ENCODE measurements around the gene AFTPH. TPM values are rescaled to one million over a fixed set of nuclear protein-coding genes. Genes with fewer than 3 reads are reported as not detected.

Gene AFTPH
- total RNA-seq, 3 donors from 2014 or later (not counting 1 experiment from before 2014, with no cell fraction given), result 28.9 to 39.6 (median 39.5) TPM

- H3K27me3 Mint-ChIP-seq (ENCODE audit: low read depth in 2 of 2), result peaks cover 26 to 32% of the 10 kb centered on the region in 2 donors
- H3K27ac ChIP-seq (ENCODE audit: low read length), result no peak overlapping the region
- H3K4me3 ChIP-seq (ENCODE audit: low read length), result no peak overlapping the region
- no peak for TF ChIP-seq CTCF (IDR thresholded peaks at IDR 0.05)
- WGBS (ENCODE audit: insufficient coverage), result 93% methylated on average over 3 of the region's 3 CpGs
- no peaks in the 10 kb centered on the region for H3K9me3 Mint-ChIP-seq
- H3K27ac Mint-ChIP-seq, result no peak overlapping the region
- peaks cover 7% of the 10 kb centered on the region for H3K4me1 ChIP-seq (ENCODE audit: control insufficient read depth, insufficient read depth, low read length)
- DNase-seq (no peak), ATAC-seq (no peak)
- H3K4me1 Mint-ChIP-seq, result peaks cover 0 to 5% of the 10 kb centered on the region in 2 donors
- H3K27me3 ChIP-seq (ENCODE audit: control insufficient read depth, insufficient read depth, low read length), result peaks cover 3% of the 10 kb centered on the region
- intact Hi-C loops (cut with micrococcal nuclease), result no loop called here
- no peaks in the 10 kb centered on the region for H3K9me3 ChIP-seq (ENCODE audit: control insufficient read depth, insufficient read depth, low read length)
- no peaks in the 10 kb centered on the region for H3K36me3 ChIP-seq (ENCODE audit: control insufficient read depth, insufficient read depth, low read length)
- no peak overlapping the region for H3K4me3 Mint-ChIP-seq
- H3K36me3 Mint-ChIP-seq, result no peaks in the 10 kb centered on the region
These were observed 31.9 kb upstream of the AFTPH start for GRCh38 chr2:64492272-64492671.

- Mint-ChIP-seq H3K27ac (no peak overlapping the region), H3K36me3 (no peaks in the 10 kb centered on the region)
These were observed 31.3 kb upstream of the AFTPH start for GRCh38 chr2:64492821-64493220.

GRCh38 chr2:64493788-64494187 lies 30.3 kb upstream of the AFTPH start:
- Mint-ChIP-seq H3K36me3 (no peaks in the 10 kb centered on the region), H3K4me1 (no peaks in the 10 kb centered on the region), H3K27me3 (ENCODE audit: low read depth in 2 of 2) (peaks cover 41% of the 10 kb centered on the region in 2 donors), H3K27ac (no peak overlapping the region), H3K4me3 (no peak overlapping the region), H3K9me3 (no peaks in the 10 kb centered on the region)
- H3K36me3 ChIP-seq (ENCODE audit: control insufficient read depth, insufficient read depth, low read length), result no peaks in the 10 kb centered on the region
- WGBS (ENCODE audit: insufficient coverage), result 92% methylated on average over 3 of the region's 4 CpGs
- H3K4me3 ChIP-seq (ENCODE audit: low read length), result no peak overlapping the region
- H3K27ac ChIP-seq (ENCODE audit: low read length), result no peak overlapping the region
- TF ChIP-seq CTCF (IDR thresholded peaks at IDR 0.05), result no peak
- H3K27me3 ChIP-seq (ENCODE audit: control insufficient read depth, insufficient read depth, low read length), result peaks cover 3% of the 10 kb centered on the region
- H3K9me3 ChIP-seq (ENCODE audit: control insufficient read depth, insufficient read depth, low read length), result no peaks in the 10 kb centered on the region
- intact Hi-C loops (cut with micrococcal nuclease), result no loop called here
- DNase-seq (no peak), ATAC-seq (no peak)
- no peaks in the 10 kb centered on the region for H3K4me1 ChIP-seq (ENCODE audit: control insufficient read depth, insufficient read depth, low read length)

More at GRCh38 chr2:64492821-64493220, 31.3 kb upstream of the AFTPH start:
- no peak overlapping the region for H3K4me3 Mint-ChIP-seq
- Histone ChIP-seq H3K36me3 (ENCODE audit: control insufficient read depth, insufficient read depth, low read length) (no peaks in the 10 kb centered on the region), H3K4me1 (ENCODE audit: control insufficient read depth, insufficient read depth, low read length) (peaks cover 7% of the 10 kb centered on the region), H3K9me3 (ENCODE audit: control insufficient read depth, insufficient read depth, low read length) (no peaks in the 10 kb centered on the region), H3K27me3 (ENCODE audit: control insufficient read depth, insufficient read depth, low read length) (peaks cover 3% of the 10 kb centered on the region), H3K27ac (ENCODE audit: low read length) (no peak overlapping the region), H3K4me3 (ENCODE audit: low read length) (no peak overlapping the region)
- peaks cover 0 to 5% of the 10 kb centered on the region in 2 donors for H3K4me1 Mint-ChIP-seq
- intact Hi-C loops (cut with micrococcal nuclease), result no loop called here
- TF ChIP-seq CTCF (IDR thresholded peaks at IDR 0.05), result no peak
- no peak for ATAC-seq
- peaks cover 32% of the 10 kb centered on the region in 2 donors for H3K27me3 Mint-ChIP-seq (ENCODE audit: low read depth in 2 of 2)
- 91% methylated on average over 3 of the region's 3 CpGs for WGBS (ENCODE audit: insufficient coverage)
- DNase-seq, result no peak
- H3K9me3 Mint-ChIP-seq, result no peaks in the 10 kb centered on the region

GRCh38 chr2:64498438-64498837 lies 25.7 kb upstream of the AFTPH start:
- Mint-ChIP-seq H3K4me1 (no peaks in the 10 kb centered on the region), H3K27me3 (ENCODE audit: low read depth in 2 of 2) (peaks cover 45 to 53% of the 10 kb centered on the region in 2 donors), H3K27ac (no peak overlapping the region), H3K9me3 (no peaks in the 10 kb centered on the region), H3K4me3 (no peak overlapping the region), H3K36me3 (no peaks in the 10 kb centered on the region)
- H3K9me3 ChIP-seq (ENCODE audit: control insufficient read depth, insufficient read depth, low read length), result no peaks in the 10 kb centered on the region
- no peaks in the 10 kb centered on the region for H3K36me3 ChIP-seq (ENCODE audit: control insufficient read depth, insufficient read depth, low read length)
- H3K27me3 ChIP-seq (ENCODE audit: control insufficient read depth, insufficient read depth, low read length), result peaks cover 3% of the 10 kb centered on the region
- no peak for ATAC-seq
- 89% methylated on average over 1 of the region's 1 CpG for WGBS (ENCODE audit: insufficient coverage)
- intact Hi-C loops (cut with micrococcal nuclease), result no loop called here
- no peak for TF ChIP-seq CTCF (IDR thresholded peaks at IDR 0.05)
- no peak overlapping the region for H3K27ac ChIP-seq (ENCODE audit: low read length)
- no peak for DNase-seq
- H3K4me3 ChIP-seq (ENCODE audit: low read length), result no peak overlapping the region
- no peaks in the 10 kb centered on the region for H3K4me1 ChIP-seq (ENCODE audit: control insufficient read depth, insufficient read depth, low read length)

Data from natural killer cell (primary cell).